Upper lobe of left lung (tissue), 4 donors: ENCODE data around the gene SLC38A5.
"Not testable (repeated sequence)": the region's sequence is repeated elsewhere in the genome, so short reads cannot be mapped to it uniquely, and the experiment has no call there.

Source experiments
- CTCF ChIP-seq, 6 experiments: fragments of 450-650 bp in 4 of 6; fragments of 200-600 bp in 2 of 6; sonication (generic) in 2 of 6; IDR thresholded peaks; one replicate each; pipeline ENCODE4 v1.5.1; 2016 to 2019; ENCODE audit warnings: antibody characterized with exemption in 6 of 6
- EP300 ChIP-seq, 4 donors: sonication (generic); formaldehyde crosslinking; IDR thresholded peaks; one replicate each; pipeline ENCODE4 v1.5.1; 2017; ENCODE audit warnings: antibody characterized with exemption in 4 of 4, control low read depth in 2 of 4
- POLR2A ChIP-seq, 4 donors: fragments of 450-650 bp; IDR thresholded peaks; one replicate each; pipeline ENCODE4 v1.5.1; 2016 to 2017; ENCODE audit warnings: antibody characterized with exemption in 4 of 4, mild to moderate bottlenecking in 2 of 4

DNA sequence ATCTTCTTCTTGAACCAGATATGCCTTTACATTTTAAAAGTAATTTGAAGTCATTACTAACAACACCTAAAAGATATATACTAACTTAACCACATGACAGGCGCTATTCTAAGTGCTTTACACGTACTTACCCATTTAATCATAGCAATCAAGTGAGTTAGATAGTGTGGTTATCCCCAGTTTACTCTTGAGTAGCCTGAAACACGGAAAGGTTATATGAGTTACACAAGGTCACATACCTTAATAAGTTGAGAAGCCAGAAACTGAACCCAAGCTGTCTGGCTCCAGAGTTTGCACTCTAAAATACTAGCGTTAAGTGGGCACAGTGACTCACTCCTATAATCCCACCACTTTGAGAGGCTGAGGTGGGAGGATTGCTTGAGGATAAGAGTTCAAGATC, 39.9 kb downstream of the SLC38A5 start:
- not testable (repeated sequence) for TF ChIP-seq CTCF, POLR2A, EP300 (IDR thresholded peaks at IDR 0.05)
